Gastroesophageal sphincter (tissue), 3 donors: Measurements from ENCODE around the gene CCNI.

Experiments used
- EP300 ChIP-seq: sonication (generic); formaldehyde crosslinking; IDR thresholded peaks from one replicate; pipeline ENCODE4 v1.6.1; 2017; ENCODE audit warnings: antibody characterized with exemption, mild to moderate bottlenecking
- POLR2A ChIP-seq, 2 donors: fragments of 450-650 bp; IDR thresholded peaks; one replicate each; pipeline ENCODE4 v1.6.1; 2017; ENCODE audit warnings: antibody characterized with exemption in 2 of 2, mild to moderate bottlenecking in 2 of 2, moderate library complexity in 1 of 2
- TF ChIP-seq, protein P1 (sequence below), 4 experiments: fragments of 200-600 bp in 2 of 4; fragments of 450-650 bp in 2 of 4; sonication (generic) in 1 of 4; IDR thresholded peaks; one replicate each; pipeline ENCODE4 v1.5.1; 2017 to 2019; ENCODE audit warnings: antibody characterized with exemption in 4 of 4, mild to moderate bottlenecking in 2 of 4, moderate library complexity in 2 of 4

- TF ChIP-seq POLR2A (IDR thresholded peaks at IDR 0.05) (no peak), EP300 (no peak)
- TF ChIP-seq, protein P1, sequence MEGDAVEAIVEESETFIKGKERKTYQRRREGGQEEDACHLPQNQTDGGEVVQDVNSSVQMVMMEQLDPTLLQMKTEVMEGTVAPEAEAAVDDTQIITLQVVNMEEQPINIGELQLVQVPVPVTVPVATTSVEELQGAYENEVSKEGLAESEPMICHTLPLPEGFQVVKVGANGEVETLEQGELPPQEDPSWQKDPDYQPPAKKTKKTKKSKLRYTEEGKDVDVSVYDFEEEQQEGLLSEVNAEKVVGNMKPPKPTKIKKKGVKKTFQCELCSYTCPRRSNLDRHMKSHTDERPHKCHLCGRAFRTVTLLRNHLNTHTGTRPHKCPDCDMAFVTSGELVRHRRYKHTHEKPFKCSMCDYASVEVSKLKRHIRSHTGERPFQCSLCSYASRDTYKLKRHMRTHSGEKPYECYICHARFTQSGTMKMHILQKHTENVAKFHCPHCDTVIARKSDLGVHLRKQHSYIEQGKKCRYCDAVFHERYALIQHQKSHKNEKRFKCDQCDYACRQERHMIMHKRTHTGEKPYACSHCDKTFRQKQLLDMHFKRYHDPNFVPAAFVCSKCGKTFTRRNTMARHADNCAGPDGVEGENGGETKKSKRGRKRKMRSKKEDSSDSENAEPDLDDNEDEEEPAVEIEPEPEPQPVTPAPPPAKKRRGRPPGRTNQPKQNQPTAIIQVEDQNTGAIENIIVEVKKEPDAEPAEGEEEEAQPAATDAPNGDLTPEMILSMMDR (IDR thresholded peaks at IDR 0.05) = no peak
Measured at GRCh38 chr4:77001907-77002306, 73.9 kb downstream of the CCNI start.
